T1000 (cell line): Measurements from ENCODE around the gene CSPG5.

ENCODE experiments used
- DNase-seq: peaks from one replicate; lab custom pipeline; 2025; ENCODE audit warnings: mixed read lengths; lab: John Stamatoyannopoulos, UW

CSPG5 gene

GRCh38 chr3:47578691-47579632 is at the start of gene CSPG5:
CSPG5 (minus strand) TSS chr3:47578865; CDS start chr3:47578693, 172 bp downstream.
- no peak for DNase-seq

- no peak for DNase-seq
Observed at GRCh38 chr3:47628426-47628825, 49.8 kb upstream of the CSPG5 start.

GRCh38 chr3:47622671-47623461 is 44.2 kb upstream of the CSPG5 start:
- DNase-seq: no peak

- DNase-seq: no peak
Observed at GRCh38 chr3:47617086-47618010, 38.7 kb upstream of the CSPG5 start.

GRCh38 chr3:47614788-47615187 is 36.1 kb upstream of the CSPG5 start:
- DNase-seq: no peak

GRCh38 chr3:47613722-47614121 is 35.1 kb upstream of the CSPG5 start:
- DNase-seq: no peak

GRCh38 chr3:47612879-47613278 is 34.2 kb upstream of the CSPG5 start:
- DNase-seq: no peak

GRCh38 chr3:47612178-47612577 is 33.5 kb upstream of the CSPG5 start:
- no peak for DNase-seq

GRCh38 chr3:47611576-47611975 is 32.9 kb upstream of the CSPG5 start:
- DNase-seq: no peak

GRCh38 chr3:47610583-47610982 is 31.9 kb upstream of the CSPG5 start:
- DNase-seq: no peak

GRCh38 chr3:47607335-47607734 is 28.7 kb upstream of the CSPG5 start:
- DNase-seq: no peak

GRCh38 chr3:47606165-47606564 is 27.5 kb upstream of the CSPG5 start:
- DNase-seq: no peak

- DNase-seq: no peak
Observed at GRCh38 chr3:47605652-47606051, 27.0 kb upstream of the CSPG5 start.

GRCh38 chr3:47604145-47604544 is 25.5 kb upstream of the CSPG5 start:
- DNase-seq: no peak

GRCh38 chr3:47603332-47603731 is 24.7 kb upstream of the CSPG5 start:
- DNase-seq: no peak

GRCh38 chr3:47601281-47601680 is 22.6 kb upstream of the CSPG5 start:
- no peak for DNase-seq

GRCh38 chr3:47594792-47595191 is 16.1 kb upstream of the CSPG5 start:
- no peak for DNase-seq

- DNase-seq: no peak
Observed at GRCh38 chr3:47592066-47592795, 13.6 kb upstream of the CSPG5 start.

GRCh38 chr3:47590216-47590615 is 11.6 kb upstream of the CSPG5 start:
- DNase-seq: no peak

GRCh38 chr3:47588587-47588986 is 9.9 kb upstream of the CSPG5 start:
- DNase-seq: no peak

GRCh38 chr3:47588053-47588452 is 9.4 kb upstream of the CSPG5 start:
- no peak for DNase-seq
